ENCODE results near the gene MAP1S. TPM values are rescaled to one million over a fixed set of nuclear protein-coding genes. Genes with fewer than 3 reads are reported as not detected.
A peak's percentile ranks its signal among the peaks of the same experiment; 100 is the strongest.

The MAP1S gene
- total RNA-seq, 1 donor from 2014 or later: 111 TPM

DNA sequence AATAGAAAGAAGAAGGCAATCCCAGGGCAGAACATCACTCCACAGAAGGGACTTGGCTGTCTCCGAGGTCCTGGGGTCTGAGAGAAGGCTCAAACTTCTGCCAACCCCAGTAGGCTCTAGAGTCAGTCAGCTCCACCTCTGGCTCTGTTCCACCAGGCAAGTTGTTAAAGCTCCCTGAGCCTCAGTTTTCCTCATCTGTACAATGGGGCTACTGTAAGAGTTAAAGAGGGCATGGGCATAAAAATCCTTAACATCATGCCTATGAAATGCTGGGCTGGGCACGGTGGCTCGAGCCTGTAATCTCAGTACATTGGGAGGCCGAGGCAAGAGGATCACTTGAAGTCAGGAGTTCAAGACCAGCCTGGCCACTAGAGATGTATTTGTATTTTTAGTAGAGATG, 36.2 kb upstream of the MAP1S start:
- peaks cover 4 to 22% of the 10 kb centered on the region in 2 donors for H3K4me1 ChIP-seq
- peaks cover 3% of the 10 kb centered on the region for H3K27me3 ChIP-seq
- intact Hi-C loops (cut with DNase I): no loop called here
- H3K36me3 ChIP-seq: no peaks in the 10 kb centered on the region
- no peak for DNase-seq (ENCODE audit: low spot score in 2 of 2)
- TF ChIP-seq, protein P1, sequence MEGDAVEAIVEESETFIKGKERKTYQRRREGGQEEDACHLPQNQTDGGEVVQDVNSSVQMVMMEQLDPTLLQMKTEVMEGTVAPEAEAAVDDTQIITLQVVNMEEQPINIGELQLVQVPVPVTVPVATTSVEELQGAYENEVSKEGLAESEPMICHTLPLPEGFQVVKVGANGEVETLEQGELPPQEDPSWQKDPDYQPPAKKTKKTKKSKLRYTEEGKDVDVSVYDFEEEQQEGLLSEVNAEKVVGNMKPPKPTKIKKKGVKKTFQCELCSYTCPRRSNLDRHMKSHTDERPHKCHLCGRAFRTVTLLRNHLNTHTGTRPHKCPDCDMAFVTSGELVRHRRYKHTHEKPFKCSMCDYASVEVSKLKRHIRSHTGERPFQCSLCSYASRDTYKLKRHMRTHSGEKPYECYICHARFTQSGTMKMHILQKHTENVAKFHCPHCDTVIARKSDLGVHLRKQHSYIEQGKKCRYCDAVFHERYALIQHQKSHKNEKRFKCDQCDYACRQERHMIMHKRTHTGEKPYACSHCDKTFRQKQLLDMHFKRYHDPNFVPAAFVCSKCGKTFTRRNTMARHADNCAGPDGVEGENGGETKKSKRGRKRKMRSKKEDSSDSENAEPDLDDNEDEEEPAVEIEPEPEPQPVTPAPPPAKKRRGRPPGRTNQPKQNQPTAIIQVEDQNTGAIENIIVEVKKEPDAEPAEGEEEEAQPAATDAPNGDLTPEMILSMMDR (IDR thresholded peaks at IDR 0.05): no peak
- no peak overlapping the region for H3K4me3 ChIP-seq
- no peak overlapping the region for H3K27ac ChIP-seq
- H3K9me3 ChIP-seq: no peaks in the 10 kb centered on the region

DNA sequence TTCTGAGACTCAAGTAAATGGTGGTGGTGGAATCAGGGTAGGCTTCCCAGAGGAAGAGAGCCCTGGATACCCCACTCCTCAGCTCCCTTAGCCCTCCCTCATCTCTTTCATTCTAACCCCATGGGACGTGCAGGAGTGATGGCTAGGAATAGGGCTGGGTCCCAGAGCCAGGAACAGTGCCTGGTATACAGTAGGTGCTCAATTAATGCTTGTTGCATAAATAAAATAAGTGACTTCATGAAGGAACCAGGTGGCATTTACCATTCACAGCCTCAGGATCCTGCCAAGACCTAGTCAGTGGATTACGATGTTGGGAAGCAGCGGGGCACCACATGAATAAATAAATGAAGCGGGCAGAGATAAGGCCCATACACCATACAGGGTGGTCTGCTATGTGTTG, 35.0 kb upstream of the MAP1S start:
- Histone ChIP-seq H3K36me3 (no peaks in the 10 kb centered on the region), H3K27ac (no peak overlapping the region), H3K4me1 (peaks cover 4 to 22% of the 10 kb centered on the region in 2 donors), H3K4me3 (no peak overlapping the region), H3K9me3 (no peaks in the 10 kb centered on the region), H3K27me3 (peaks cover 3% of the 10 kb centered on the region)
- TF ChIP-seq, protein P1 (IDR thresholded peaks at IDR 0.05): no peak
- intact Hi-C loops (cut with DNase I): no loop called here
- DNase-seq (ENCODE audit: low spot score in 2 of 2): no peak

DNA sequence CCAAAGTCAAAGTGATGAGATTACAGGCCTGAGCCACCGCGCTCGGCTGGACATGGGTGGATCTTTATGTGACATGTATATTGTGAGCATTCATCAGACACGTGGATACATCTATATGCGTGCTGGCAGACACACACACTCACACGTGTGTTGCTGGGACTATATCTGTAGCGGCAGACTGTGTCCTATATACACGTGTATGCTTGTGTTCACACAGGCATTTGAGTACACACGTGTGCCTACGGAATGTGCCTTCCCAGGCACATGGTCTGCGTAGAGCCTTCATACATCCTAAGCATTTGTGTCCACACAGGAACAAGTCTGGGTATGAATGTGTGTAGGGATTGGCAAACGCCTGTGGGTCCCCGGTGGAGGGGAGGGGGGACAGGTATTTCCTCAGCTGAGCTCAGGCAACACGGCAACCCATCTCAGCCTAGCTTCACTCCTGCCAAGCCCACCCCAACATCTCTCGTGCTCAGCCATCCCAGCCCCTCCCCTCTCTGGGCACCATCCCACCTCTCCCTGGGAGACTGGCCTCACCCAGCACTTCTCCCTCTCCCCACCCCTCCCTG, 33.7 kb upstream of the MAP1S start:
- Histone ChIP-seq H3K4me3 (no peak overlapping the region), H3K27me3 (peaks cover 3% of the 10 kb centered on the region), H3K4me1 (peaks cover 0 to 13% of the 10 kb centered on the region in 2 donors), H3K9me3 (no peaks in the 10 kb centered on the region), H3K36me3 (no peaks in the 10 kb centered on the region), H3K27ac (peak overlapping the region in 1 of 2 donors; percentile 22)
- no peak for DNase-seq (ENCODE audit: low spot score in 2 of 2)
- TF ChIP-seq, protein P1 (IDR thresholded peaks at IDR 0.05): no peak
- intact Hi-C loops (cut with DNase I): loop anchor here (5.0 kb wide), 1 partner anchor 78 kb away; no protein-coding TSS in a partner anchor

DNA sequence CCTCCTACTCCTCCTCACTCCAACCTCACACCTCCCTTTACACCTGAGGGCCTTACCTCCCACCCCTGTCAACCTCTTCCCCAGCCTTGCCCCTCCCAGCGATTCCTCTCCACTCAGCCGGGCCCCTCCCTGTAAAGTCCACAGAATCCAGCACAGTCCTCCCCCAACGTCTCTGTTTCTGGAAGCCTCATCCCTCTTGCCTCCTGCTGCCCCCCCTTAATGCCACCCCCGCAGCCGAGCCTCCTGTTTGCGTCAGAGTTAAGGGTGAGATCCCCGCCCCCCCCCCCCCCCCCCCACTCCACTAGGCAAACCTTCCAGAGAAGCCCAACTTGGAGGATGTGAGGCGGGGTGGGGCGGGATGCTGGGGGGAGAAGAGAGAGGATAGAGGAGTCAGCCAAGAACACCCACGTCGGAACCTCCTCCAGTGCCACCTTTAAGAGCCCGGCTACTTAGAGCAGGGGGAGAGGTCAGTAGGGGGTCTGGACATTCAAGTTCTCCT, 33.2 kb upstream of the MAP1S start:
- Histone ChIP-seq H3K4me3 (peak overlapping the region; percentile 42 to 55), H3K27me3 (peaks cover 3% of the 10 kb centered on the region), H3K36me3 (no peaks in the 10 kb centered on the region), H3K4me1 (peaks cover 0 to 13% of the 10 kb centered on the region in 2 donors), H3K9me3 (no peaks in the 10 kb centered on the region), H3K27ac (peak overlapping the region in 1 of 2 donors; percentile 22)
- peak in 1 of 2 donors; percentile 67 for DNase-seq (ENCODE audit: low spot score in 2 of 2)
- intact Hi-C loops (cut with DNase I): loop anchor here (5.0 kb wide), 1 partner anchor 79 kb away; no protein-coding TSS in a partner anchor
- TF ChIP-seq, protein P1 (IDR thresholded peaks at IDR 0.05): no peak

- Histone ChIP-seq H3K4me3 (peak overlapping the region; percentile 42 to 55), H3K9me3 (no peaks in the 10 kb centered on the region), H3K27ac (peak overlapping the region in 1 of 2 donors; percentile 22), H3K27me3 (peaks cover 3% of the 10 kb centered on the region), H3K4me1 (peaks cover 0 to 13% of the 10 kb centered on the region in 2 donors), H3K36me3 (no peaks in the 10 kb centered on the region)
- no peak for DNase-seq (ENCODE audit: low spot score in 2 of 2)
- TF ChIP-seq, protein P1 (IDR thresholded peaks at IDR 0.05): no peak
- intact Hi-C loops (cut with DNase I): loop anchor here (5.0 kb wide), 1 partner anchor 79 kb away; no protein-coding TSS in a partner anchor
These were observed 32.7 kb upstream of the MAP1S start for GRCh38 chr19:17686592-17687024.

Data from ascending aorta (tissue), 2 donors.